ENCODE results near the gene GRB2.

Gene GRB2

GRCh38 chr17:75414488-75414887 lies 9.0 kb upstream of the GRB2 start:
- no peak for DNase-seq (ENCODE audit: low read depth in 2 of 2)

GRCh38 chr17:75412455-75413317 lies 7.2 kb upstream of the GRB2 start:
- peak; percentile 49 to 61 for DNase-seq (ENCODE audit: low read depth in 2 of 2)

GRCh38 chr17:75411328-75412067 lies 6.0 kb upstream of the GRB2 start:
- no peak for DNase-seq (ENCODE audit: low read depth in 2 of 2)

- no peak for DNase-seq (ENCODE audit: low read depth in 2 of 2)
Measured at GRCh38 chr17:75410141-75410540, 4.7 kb upstream of the GRB2 start.

GRCh38 chr17:75407655-75408352 lies 2.3 kb upstream of the GRB2 start:
- no peak for DNase-seq (ENCODE audit: low read depth in 2 of 2)

- DNase-seq (ENCODE audit: low read depth in 2 of 2), result no peak
Measured at GRCh38 chr17:75406222-75406615, 741 bp upstream of the GRB2 start.

- peak; percentile 37 to 45 for DNase-seq (ENCODE audit: low read depth in 2 of 2)
Measured at GRCh38 chr17:75404731-75405364, 630 bp downstream of the GRB2 start.

GRCh38 chr17:75404223-75404730 lies 1.2 kb downstream of the GRB2 start:
- DNase-seq (ENCODE audit: low read depth in 2 of 2), result peak; percentile 26 to 38

- no peak for DNase-seq (ENCODE audit: low read depth in 2 of 2)
Measured at GRCh38 chr17:75403131-75403530, 2.3 kb downstream of the GRB2 start.

GRCh38 chr17:75402026-75402425 lies 3.5 kb downstream of the GRB2 start:
- DNase-seq (ENCODE audit: low read depth in 2 of 2), result no peak

- no peak for DNase-seq (ENCODE audit: low read depth in 2 of 2)
Measured at GRCh38 chr17:75400326-75400939, 5.0 kb downstream of the GRB2 start.

- no peak for DNase-seq (ENCODE audit: low read depth in 2 of 2)
Measured at GRCh38 chr17:75398279-75398678, 7.2 kb downstream of the GRB2 start.

- DNase-seq (ENCODE audit: low read depth in 2 of 2), result no peak
Measured at GRCh38 chr17:75397217-75397616, 8.3 kb downstream of the GRB2 start.

GRCh38 chr17:75396796-75397195 lies 8.7 kb downstream of the GRB2 start:
- DNase-seq (ENCODE audit: low read depth in 2 of 2), result no peak

- no peak for DNase-seq (ENCODE audit: low read depth in 2 of 2)
Measured at GRCh38 chr17:75396025-75396424, 9.5 kb downstream of the GRB2 start.

GRCh38 chr17:75394332-75394918 lies 11.1 kb downstream of the GRB2 start:
- DNase-seq (ENCODE audit: low read depth in 2 of 2), result no peak

GRCh38 chr17:75393523-75394331 lies 11.8 kb downstream of the GRB2 start:
- DNase-seq (ENCODE audit: low read depth in 2 of 2), result peak; percentile 57 to 81

- no peak for DNase-seq (ENCODE audit: low read depth in 2 of 2)
Measured at GRCh38 chr17:75392559-75392958, 12.9 kb downstream of the GRB2 start.

GRCh38 chr17:75390982-75391381 lies 14.5 kb downstream of the GRB2 start:
- DNase-seq (ENCODE audit: low read depth in 2 of 2), result no peak

- DNase-seq (ENCODE audit: low read depth in 2 of 2), result no peak
Measured at GRCh38 chr17:75388476-75389030, 16.9 kb downstream of the GRB2 start.

All from stimulated activated CD4-positive, alpha-beta T cell treated with anti-CD3 and anti-CD28 coated beads, Interleukin-15, amount 100 ng/mL, for 48 hours (primary cell).